SK-N-SH (cell line): ENCODE data around the gene SLF2. TPM values are rescaled to one million over a fixed set of nuclear protein-coding genes. Genes with fewer than 3 reads are reported as not detected.

Experiments used
- CTCF ChIA-PET: fragments of 300-600, 350-600 bp; formaldehyde crosslinking; extraction: SDS; loops from one replicate; lab custom pipeline; 2021; lab: Yijun Ruan, JAX
- POLR2A ChIA-PET: fragments of 350-600 bp; sonication (Branson Sonifier 250); formaldehyde crosslinking; extraction: SDS; loops from one replicate; lab custom pipeline; 2020; ENCODE audit warnings: antibody characterized with exemption, inconsistent platforms; lab: Yijun Ruan, JAX
- DNase-seq: peaks from one replicate; pipeline ENCODE4 v3.0.0; 2012
- H2AFZ ChIP-seq: fragments of 200-600 bp; sonication (generic); 2 replicates; pipeline ENCODE4 v1.8.1; 2016; ENCODE audit warnings: antibody characterized with exemption, mild to moderate bottlenecking, low read depth
- H3F3A ChIP-seq: fragments of 200-600 bp; sonication (generic); replicated peaks from 2 replicates; pipeline ENCODE3; 2016; ENCODE audit warnings: antibody characterized with exemption, mild to moderate bottlenecking; ENCODE audit not compliant: insufficient read depth
- H3K27ac ChIP-seq, 2 experiments: fragments of 200-500 bp in 1 of 2; fragments of 200-600 bp in 1 of 2; sonication (Bioruptor generic) in 1 of 2; sonication (generic), shearing (Covaris generic) in 1 of 2; 2 replicates each; pipeline versions ENCODE4 v1.5.1 to v1.6.1; 2014 to 2016; ENCODE audit warnings: low read depth in 2 of 2, inconsistent platforms in 1 of 2, low read length in 1 of 2, mild to moderate bottlenecking in 1 of 2, mixed read lengths in 1 of 2
- H3K27me3 ChIP-seq: fragments of 200-600 bp; sonication (generic), shearing (Covaris generic); 2 replicates; pipeline ENCODE4 v1.6.1; 2016; ENCODE audit warnings: mixed run types; ENCODE audit not compliant: insufficient read depth
- H3K36me3 ChIP-seq, 2 experiments: fragments of 200-500 bp in 1 of 2; fragments of 200-600 bp in 1 of 2; sonication (Bioruptor generic) in 1 of 2; sonication (generic) in 1 of 2; replicated peaks in 1 of 2; 2 replicates each; pipeline versions ENCODE3 to v1.5.1; 2014 to 2016; ENCODE audit warnings: low read length in 1 of 2, mild to moderate bottlenecking in 1 of 2; ENCODE audit not compliant: insufficient read depth in 2 of 2, control insufficient read depth in 1 of 2
- H3K4me1 ChIP-seq, 2 experiments: fragments of 200-500 bp in 1 of 2; fragments of 200-600 bp in 1 of 2; sonication (Bioruptor generic) in 1 of 2; sonication (generic), shearing (Covaris generic) in 1 of 2; 2 replicates each; pipeline versions ENCODE4 v1.5.1 to v1.6.1; 2014 to 2016; ENCODE audit warnings: low read depth in 1 of 2, low read length in 1 of 2, mixed run types in 1 of 2; ENCODE audit not compliant: insufficient read depth in 2 of 2, control insufficient read depth in 1 of 2
- H3K4me2 ChIP-seq: fragments of 200-600 bp; sonication (generic), shearing (Covaris generic); 2 replicates; pipeline ENCODE4 v1.6.1; 2017; ENCODE audit warnings: mixed run types
- H3K4me3 ChIP-seq, 2 experiments: fragments of 200-500 bp in 1 of 2; fragments of 200-600 bp in 1 of 2; sonication (Bioruptor generic) in 1 of 2; sonication (generic), shearing (Covaris generic) in 1 of 2; 2 replicates each; pipeline versions ENCODE4 v1.5.1 to v1.8.1; 2014 to 2016; ENCODE audit warnings: low read depth in 2 of 2, inconsistent platforms in 1 of 2, low read length in 1 of 2, mild to moderate bottlenecking in 1 of 2, mixed read lengths in 1 of 2, moderate library complexity in 1 of 2
- H3K79me2 ChIP-seq: fragments of 200-600 bp; sonication (generic); 2 replicates; pipeline ENCODE4 v1.8.1; 2017; ENCODE audit warnings: mild to moderate bottlenecking; ENCODE audit not compliant: insufficient read depth
- H3K9ac ChIP-seq: fragments of 200-600 bp; sonication (generic); 2 replicates; pipeline ENCODE4 v1.6.1; 2017; ENCODE audit warnings: mixed run types
- H3K9me2 ChIP-seq: fragments of 200-600 bp; sonication (generic); 2 replicates; pipeline ENCODE4 v1.6.1; 2017; ENCODE audit warnings: mixed run types
- H3K9me3 ChIP-seq: fragments of 200-600 bp; sonication (generic); 2 replicates; pipeline ENCODE4 v1.6.1; 2017; ENCODE audit warnings: mixed run types, mild to moderate bottlenecking, moderate library complexity
- H4K20me1 ChIP-seq: fragments of 200-600 bp; sonication (generic); 2 replicates; pipeline ENCODE4 v1.6.1; 2017; ENCODE audit warnings: mild to moderate bottlenecking, mixed run types; ENCODE audit not compliant: insufficient read depth
- EP300 ChIP-seq, 2 experiments: IDR thresholded peaks; 2 replicates each; pipeline versions ENCODE4 v1.4.0 to v1.6.1; 2012; ENCODE audit warnings: borderline replicate concordance in 1 of 2, low read depth in 1 of 2, low read length in 1 of 2
- EZH2phosphoT487 ChIP-seq: fragments of 200-600 bp; sonication (generic); IDR thresholded peaks from 2 replicates; pipeline ENCODE4 v1.6.1; 2017; ENCODE audit warnings: low read depth, mixed run types, mild to moderate bottlenecking, antibody characterized with exemption, moderate library complexity, borderline replicate concordance
- GATA2 ChIP-seq: sonication (generic); formaldehyde crosslinking; IDR thresholded peaks from 2 replicates; pipeline ENCODE4 v1.5.0; 2020; ENCODE audit warnings: mild to moderate bottlenecking, missing genetic modification reagents
- MEF2A ChIP-seq: IDR thresholded peaks from 2 replicates; pipeline ENCODE4 v1.4.0; 2012; ENCODE audit warnings: low read depth, borderline replicate concordance
- NFIC ChIP-seq: IDR thresholded peaks from 2 replicates; pipeline ENCODE4 v1.4.0; 2012; ENCODE audit warnings: borderline replicate concordance
- NRF1 ChIP-seq: IDR thresholded peaks from 2 replicates; pipeline ENCODE4 v1.6.1; 2012; ENCODE audit warnings: low read depth, mild to moderate bottlenecking, low read length
- POLR2AphosphoS5 ChIP-seq: IDR thresholded peaks from 2 replicates; pipeline ENCODE4 v1.6.1; 2012; ENCODE audit warnings: low read depth, low read length
- RAD21 ChIP-seq: IDR thresholded peaks from 2 replicates; pipeline ENCODE4 v1.6.1; 2012; ENCODE audit warnings: mild to moderate bottlenecking, low read length
- RCOR1 ChIP-seq: fragments of 150-350 bp; IDR thresholded peaks from 2 replicates; pipeline ENCODE4 v1.6.1; 2017; ENCODE audit warnings: antibody characterized with exemption, low read length
- SIN3A ChIP-seq: IDR thresholded peaks from 2 replicates; pipeline ENCODE4 v1.6.1; 2012; ENCODE audit warnings: low read depth, mild to moderate bottlenecking, low read length, moderate library complexity, borderline replicate concordance
- SMC3 ChIP-seq: IDR thresholded peaks from 2 replicates; pipeline ENCODE4 v1.6.1; 2012; ENCODE audit warnings: low read depth, low read length, improper control_type of control experiment
- YY1 ChIP-seq: IDR thresholded peaks from 2 replicates; pipeline ENCODE4 v1.4.0; 2012; ENCODE audit warnings: low read depth, mild to moderate bottlenecking
- WGBS: methylation state at CpG from one replicate; pipeline ENCODE4 v1.1.6; 2017; ENCODE audit warnings: low lambda C conversion rate; 5-methylcytosine and 5-hydroxymethylcytosine counted together
- polyA plus RNA-seq, 3 experiments: library from polyadenylated mRNA; depleted of rRNA; stranded (reverse); fragments of >200 nt; gene quantifications; 2 replicates each; pipeline ENCODE4 v1.2.3, GENCODE V29; 2012
- TF ChIP-seq, protein P1 (sequence below): fragments of 200-600 bp; sonication (generic); IDR thresholded peaks from 2 replicates; pipeline ENCODE4 v1.6.1; 2017; ENCODE audit warnings: antibody characterized with exemption, mild to moderate bottlenecking, moderate library complexity
- TF ChIP-seq, protein P2 (sequence below): IDR thresholded peaks from 2 replicates; pipeline ENCODE4 v1.4.0; 2012; ENCODE audit warnings: low read depth, borderline replicate concordance
- TF ChIP-seq, protein P3 (sequence below): IDR thresholded peaks from 2 replicates; pipeline ENCODE4; 2012
- TF ChIP-seq, protein P4 (sequence below): fragments of 150-350 bp; IDR thresholded peaks from 2 replicates; pipeline ENCODE4 v1.6.1; 2017; ENCODE audit warnings: antibody characterized with exemption, low read length, low read depth, borderline replicate concordance

SLF2 gene
- polyA plus RNA-seq, 1 of the 3 experiments (the other 2 are of a cell fraction): 6.3 TPM

DNA sequence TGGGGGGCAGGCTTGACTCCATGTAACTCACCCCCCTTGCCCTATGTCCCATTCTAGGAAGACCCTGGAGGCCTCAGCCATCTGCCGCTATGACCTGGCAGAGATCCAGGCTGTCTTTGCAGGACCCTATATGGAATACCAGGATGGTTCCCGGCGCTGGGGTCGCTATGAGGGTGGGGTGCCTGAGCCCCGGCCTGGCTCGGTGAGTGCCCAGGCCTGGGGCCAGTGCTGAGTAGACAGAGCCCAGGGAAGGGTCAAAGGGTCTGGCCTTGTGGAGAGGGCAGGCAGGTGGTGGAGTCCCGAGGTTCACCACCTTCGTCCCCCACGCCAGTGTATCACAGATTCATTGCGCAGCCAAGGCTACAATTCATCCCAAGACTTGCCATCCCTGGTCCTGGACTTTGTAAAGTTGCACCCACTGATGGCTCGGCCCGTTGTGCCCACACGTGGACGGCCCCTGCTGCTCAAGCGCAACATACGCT is 67.1 kb downstream of the SLF2 start:
- 89% methylated on average over 9 of the region's 16 CpGs for whole genome bisulfite sequencing
- no peak overlapping the region for H2AFZ ChIP-seq
- no peak overlapping the region for H3K9ac ChIP-seq
- no peaks in the 10 kb centered on the region for H3K79me2 ChIP-seq
- no peak for DNase-seq
- TF ChIP-seq EP300 (IDR thresholded peaks at IDR 0.05; ENCODE audit: borderline replicate concordance in 1 of 2, low read depth in 1 of 2, low read length in 1 of 2) (no peak), RAD21 (no peak), NFIC (no peak), SMC3 (no peak), NRF1 (no peak), MEF2A (no peak), SIN3A (no peak), RCOR1 (no peak), EZH2phosphoT487 (no peak), POLR2AphosphoS5 (no peak), YY1 (no peak), GATA2 (CRISPR knock-in tag) (no peak)
- TF ChIP-seq, protein P1, sequence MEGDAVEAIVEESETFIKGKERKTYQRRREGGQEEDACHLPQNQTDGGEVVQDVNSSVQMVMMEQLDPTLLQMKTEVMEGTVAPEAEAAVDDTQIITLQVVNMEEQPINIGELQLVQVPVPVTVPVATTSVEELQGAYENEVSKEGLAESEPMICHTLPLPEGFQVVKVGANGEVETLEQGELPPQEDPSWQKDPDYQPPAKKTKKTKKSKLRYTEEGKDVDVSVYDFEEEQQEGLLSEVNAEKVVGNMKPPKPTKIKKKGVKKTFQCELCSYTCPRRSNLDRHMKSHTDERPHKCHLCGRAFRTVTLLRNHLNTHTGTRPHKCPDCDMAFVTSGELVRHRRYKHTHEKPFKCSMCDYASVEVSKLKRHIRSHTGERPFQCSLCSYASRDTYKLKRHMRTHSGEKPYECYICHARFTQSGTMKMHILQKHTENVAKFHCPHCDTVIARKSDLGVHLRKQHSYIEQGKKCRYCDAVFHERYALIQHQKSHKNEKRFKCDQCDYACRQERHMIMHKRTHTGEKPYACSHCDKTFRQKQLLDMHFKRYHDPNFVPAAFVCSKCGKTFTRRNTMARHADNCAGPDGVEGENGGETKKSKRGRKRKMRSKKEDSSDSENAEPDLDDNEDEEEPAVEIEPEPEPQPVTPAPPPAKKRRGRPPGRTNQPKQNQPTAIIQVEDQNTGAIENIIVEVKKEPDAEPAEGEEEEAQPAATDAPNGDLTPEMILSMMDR: no peak
- TF ChIP-seq, protein P2, sequence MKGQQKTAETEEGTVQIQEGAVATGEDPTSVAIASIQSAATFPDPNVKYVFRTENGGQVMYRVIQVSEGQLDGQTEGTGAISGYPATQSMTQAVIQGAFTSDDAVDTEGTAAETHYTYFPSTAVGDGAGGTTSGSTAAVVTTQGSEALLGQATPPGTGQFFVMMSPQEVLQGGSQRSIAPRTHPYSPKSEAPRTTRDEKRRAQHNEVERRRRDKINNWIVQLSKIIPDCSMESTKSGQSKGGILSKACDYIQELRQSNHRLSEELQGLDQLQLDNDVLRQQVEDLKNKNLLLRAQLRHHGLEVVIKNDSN: no peak
- TF ChIP-seq, protein P3, sequence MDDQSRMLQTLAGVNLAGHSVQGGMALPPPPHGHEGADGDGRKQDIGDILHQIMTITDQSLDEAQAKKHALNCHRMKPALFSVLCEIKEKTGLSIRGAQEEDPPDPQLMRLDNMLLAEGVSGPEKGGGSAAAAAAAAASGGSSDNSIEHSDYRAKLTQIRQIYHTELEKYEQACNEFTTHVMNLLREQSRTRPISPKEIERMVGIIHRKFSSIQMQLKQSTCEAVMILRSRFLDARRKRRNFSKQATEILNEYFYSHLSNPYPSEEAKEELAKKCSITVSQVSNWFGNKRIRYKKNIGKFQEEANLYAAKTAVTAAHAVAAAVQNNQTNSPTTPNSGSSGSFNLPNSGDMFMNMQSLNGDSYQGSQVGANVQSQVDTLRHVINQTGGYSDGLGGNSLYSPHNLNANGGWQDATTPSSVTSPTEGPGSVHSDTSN: no peak
- TF ChIP-seq, protein P4, sequence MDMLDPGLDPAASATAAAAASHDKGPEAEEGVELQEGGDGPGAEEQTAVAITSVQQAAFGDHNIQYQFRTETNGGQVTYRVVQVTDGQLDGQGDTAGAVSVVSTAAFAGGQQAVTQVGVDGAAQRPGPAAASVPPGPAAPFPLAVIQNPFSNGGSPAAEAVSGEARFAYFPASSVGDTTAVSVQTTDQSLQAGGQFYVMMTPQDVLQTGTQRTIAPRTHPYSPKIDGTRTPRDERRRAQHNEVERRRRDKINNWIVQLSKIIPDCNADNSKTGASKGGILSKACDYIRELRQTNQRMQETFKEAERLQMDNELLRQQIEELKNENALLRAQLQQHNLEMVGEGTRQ: no peak
- ChIA-PET POLR2A (no interaction called here), CTCF (interaction anchor here (1.7 kb wide), 1 partner anchor 18 kb away, joined by 5 read pairs; no protein-coding TSS in a partner anchor)
- H3K9me3 ChIP-seq: no peaks in the 10 kb centered on the region
- no peaks in the 10 kb centered on the region for H3K27me3 ChIP-seq
- H3K4me1 ChIP-seq: no peaks in the 10 kb centered on the region
- no peaks in the 10 kb centered on the region for H4K20me1 ChIP-seq
- no peak overlapping the region for H3K4me2 ChIP-seq
- no peak overlapping the region for H3K4me3 ChIP-seq
- H3K36me3 ChIP-seq: peaks cover 3 to 29% of the 10 kb centered on the region in 2 experiments
- no peaks in the 10 kb centered on the region for H3K9me2 ChIP-seq
- H3F3A ChIP-seq: no peaks in the 10 kb centered on the region
- no peak overlapping the region for H3K27ac ChIP-seq
